HUES48 (cell line): ENCODE measurements around the gene ARHGAP6.

ENCODE experiments used
- H3K27ac ChIP-seq: one replicate; pipeline ENCODE4 v1.7.0; 2013; ENCODE audit warnings: low read depth, low read length, inconsistent platforms
- H3K27me3 ChIP-seq: 2 replicates; pipeline ENCODE4 v1.6.1; 2013; ENCODE audit warnings: mild to moderate bottlenecking, low read length; ENCODE audit not compliant: control insufficient read depth, insufficient read depth
- H3K36me3 ChIP-seq: 2 replicates; pipeline ENCODE4 v1.6.1; 2013; ENCODE audit warnings: low read length; ENCODE audit not compliant: control insufficient read depth, insufficient read depth
- H3K4me1 ChIP-seq: 2 replicates; pipeline ENCODE4 v1.6.1; 2013; ENCODE audit warnings: mild to moderate bottlenecking, low read length; ENCODE audit not compliant: control insufficient read depth, insufficient read depth
- H3K4me3 ChIP-seq: 2 replicates; pipeline ENCODE4 v1.5.1; 2013; ENCODE audit warnings: mild to moderate bottlenecking, low read depth, low read length
- H3K9ac ChIP-seq: 2 replicates; pipeline ENCODE4 v1.6.1; 2013; ENCODE audit warnings: mild to moderate bottlenecking, low read depth, low read length, moderate library complexity
- H3K9me3 ChIP-seq: 2 replicates; pipeline ENCODE4 v1.6.1; 2013; ENCODE audit warnings: low read length; ENCODE audit not compliant: control insufficient read depth, insufficient read depth

Gene ARHGAP6

DNA sequence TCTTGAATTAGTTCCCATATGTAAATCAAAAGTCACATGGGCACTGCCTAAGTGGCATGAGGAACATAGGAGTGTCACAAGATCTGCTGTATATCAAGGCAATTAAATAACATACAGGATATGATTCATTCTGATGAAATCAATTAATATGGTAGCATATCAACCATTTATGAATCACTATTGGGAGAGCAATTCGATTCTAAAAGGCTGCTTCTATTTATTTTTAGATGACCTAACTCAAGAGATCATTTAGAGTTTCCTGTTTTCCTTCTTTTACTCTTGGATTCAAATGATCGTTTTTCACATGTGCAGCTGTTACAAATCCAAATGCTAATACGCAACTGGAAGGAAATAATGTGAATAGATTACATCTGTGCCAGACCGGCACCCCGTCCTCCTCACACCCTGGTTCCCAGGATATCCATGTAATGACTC, 472.7 kb downstream of the ARHGAP6 start:
- H3K4me3 ChIP-seq, result no peak overlapping the region
- no peak overlapping the region for H3K27ac ChIP-seq
- H3K36me3 ChIP-seq, result no peaks in the 10 kb centered on the region
- no peaks in the 10 kb centered on the region for H3K4me1 ChIP-seq
- no peaks in the 10 kb centered on the region for H3K9me3 ChIP-seq
- H3K9ac ChIP-seq, result no peak overlapping the region
- no peaks in the 10 kb centered on the region for H3K27me3 ChIP-seq

- no peaks in the 10 kb centered on the region for H3K36me3 ChIP-seq
- no peaks in the 10 kb centered on the region for H3K9me3 ChIP-seq
Measured at GRCh38 chrX:11190745-11191510, 474.8 kb downstream of the ARHGAP6 start.

GRCh38 chrX:11189097-11189496, 476.6 kb downstream of the ARHGAP6 start:
- H3K4me3 ChIP-seq, result no peak overlapping the region
- no peaks in the 10 kb centered on the region for H3K4me1 ChIP-seq
- no peak overlapping the region for H3K9ac ChIP-seq
- H3K36me3 ChIP-seq, result no peaks in the 10 kb centered on the region
- H3K27ac ChIP-seq, result no peak overlapping the region
- H3K27me3 ChIP-seq, result no peaks in the 10 kb centered on the region
- no peaks in the 10 kb centered on the region for H3K9me3 ChIP-seq

More at GRCh38 chrX:11190745-11191510, 474.8 kb downstream of the ARHGAP6 start:
- Histone ChIP-seq H3K9ac (no peak overlapping the region), H3K4me1 (no peaks in the 10 kb centered on the region), H3K4me3 (no peak overlapping the region), H3K27ac (no peak overlapping the region), H3K27me3 (no peaks in the 10 kb centered on the region)

GRCh38 chrX:11188664-11189063, 477.1 kb downstream of the ARHGAP6 start:
- H3K36me3 ChIP-seq, result no peaks in the 10 kb centered on the region

GRCh38 chrX:11187001-11187400, 478.7 kb downstream of the ARHGAP6 start:
- no peak overlapping the region for H3K27ac ChIP-seq
- H3K4me1 ChIP-seq, result no peaks in the 10 kb centered on the region
- no peak overlapping the region for H3K4me3 ChIP-seq
- no peak overlapping the region for H3K9ac ChIP-seq
- H3K9me3 ChIP-seq, result no peaks in the 10 kb centered on the region
- no peaks in the 10 kb centered on the region for H3K36me3 ChIP-seq
- no peaks in the 10 kb centered on the region for H3K27me3 ChIP-seq

More at GRCh38 chrX:11188664-11189063, 477.1 kb downstream of the ARHGAP6 start:
- Histone ChIP-seq H3K27ac (no peak overlapping the region), H3K27me3 (no peaks in the 10 kb centered on the region), H3K9me3 (no peaks in the 10 kb centered on the region), H3K4me3 (no peak overlapping the region), H3K9ac (no peak overlapping the region), H3K4me1 (no peaks in the 10 kb centered on the region)

- Histone ChIP-seq H3K9ac (no peak overlapping the region), H3K9me3 (no peaks in the 10 kb centered on the region), H3K27ac (no peak overlapping the region), H3K27me3 (no peaks in the 10 kb centered on the region), H3K36me3 (no peaks in the 10 kb centered on the region), H3K4me1 (no peaks in the 10 kb centered on the region), H3K4me3 (no peak overlapping the region)
Measured at GRCh38 chrX:11185861-11186260, 479.9 kb downstream of the ARHGAP6 start.

DNA sequence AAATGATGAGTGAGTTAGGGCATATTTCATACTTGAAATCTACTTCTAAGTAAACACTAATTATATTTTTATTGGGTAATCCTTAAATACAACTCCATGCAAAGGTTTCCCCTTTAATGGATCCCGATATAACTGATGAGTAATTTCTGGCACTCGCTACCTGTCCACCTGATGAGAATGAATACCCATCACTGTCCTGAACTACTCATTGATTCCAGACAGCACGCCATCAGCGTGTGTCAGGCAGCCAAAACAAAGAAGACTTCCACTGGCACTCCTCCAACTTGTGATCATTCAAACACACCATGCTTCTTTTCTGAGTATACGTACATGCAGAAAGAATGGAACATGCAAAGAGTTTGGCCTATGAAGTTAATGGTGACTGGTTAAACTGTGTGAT, 485.1 kb downstream of the ARHGAP6 start:
- Histone ChIP-seq H3K4me3 (no peak overlapping the region), H3K4me1 (no peaks in the 10 kb centered on the region), H3K27ac (no peak overlapping the region), H3K27me3 (no peaks in the 10 kb centered on the region), H3K9me3 (no peaks in the 10 kb centered on the region), H3K9ac (no peak overlapping the region), H3K36me3 (no peaks in the 10 kb centered on the region)

DNA sequence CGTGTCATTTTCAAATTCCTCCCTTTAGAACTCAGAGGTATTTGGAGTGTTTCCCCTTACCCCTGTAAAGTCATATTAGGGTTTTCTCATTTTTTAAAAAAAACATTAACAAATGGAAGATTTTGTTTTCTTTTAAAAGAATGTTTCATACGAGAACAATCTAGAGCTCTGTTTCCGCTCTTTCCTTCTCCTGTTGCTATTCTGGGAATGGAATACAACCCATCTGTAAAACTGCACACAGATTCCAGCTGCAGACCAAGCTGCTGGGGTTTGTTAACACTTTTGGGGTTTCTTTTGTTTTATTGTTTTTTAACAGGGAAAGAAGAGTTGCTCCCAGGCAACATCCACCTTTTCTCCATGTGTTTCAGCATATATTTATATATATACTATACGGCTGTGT, 493.3 kb downstream of the ARHGAP6 start:
- H3K27ac ChIP-seq, result no peak overlapping the region
- no peaks in the 10 kb centered on the region for H3K36me3 ChIP-seq
- no peak overlapping the region for H3K9ac ChIP-seq
- no peak overlapping the region for H3K4me3 ChIP-seq
- no peaks in the 10 kb centered on the region for H3K4me1 ChIP-seq
- H3K27me3 ChIP-seq, result no peaks in the 10 kb centered on the region
- H3K9me3 ChIP-seq, result no peaks in the 10 kb centered on the region

- Histone ChIP-seq H3K36me3 (no peaks in the 10 kb centered on the region), H3K27ac (no peak overlapping the region), H3K4me3 (no peak overlapping the region), H3K9me3 (no peaks in the 10 kb centered on the region), H3K4me1 (no peaks in the 10 kb centered on the region), H3K9ac (no peak overlapping the region), H3K27me3 (no peaks in the 10 kb centered on the region)
Measured at GRCh38 chrX:11171956-11172355, 493.8 kb downstream of the ARHGAP6 start.

- Histone ChIP-seq H3K9me3 (no peaks in the 10 kb centered on the region), H3K27me3 (no peaks in the 10 kb centered on the region), H3K36me3 (no peaks in the 10 kb centered on the region), H3K27ac (no peak overlapping the region), H3K4me1 (peaks cover 7% of the 10 kb centered on the region; the same call in 1 of the 2 replicates), H3K4me3 (no peak overlapping the region), H3K9ac (no peak overlapping the region)
Measured at GRCh38 chrX:11164433-11164832, 501.3 kb downstream of the ARHGAP6 start.

GRCh38 chrX:11159149-11159548, 506.6 kb downstream of the ARHGAP6 start:
- no peaks in the 10 kb centered on the region for H3K9me3 ChIP-seq
- H3K9ac ChIP-seq, result no peak overlapping the region
- H3K4me3 ChIP-seq, result no peak overlapping the region
- H3K4me1 ChIP-seq, result no peaks in the 10 kb centered on the region
- H3K27me3 ChIP-seq, result no peaks in the 10 kb centered on the region
- H3K36me3 ChIP-seq, result no peaks in the 10 kb centered on the region
- H3K27ac ChIP-seq, result no peak overlapping the region
